Measurements from ENCODE around the gene ELOVL1.
A peak's percentile ranks its signal among the peaks of the same experiment; 100 is the strongest.
"Not testable (repeated sequence)": the region's sequence is repeated elsewhere in the genome, so short reads cannot be mapped to it uniquely, and the experiment has no call there.

Gene ELOVL1

GRCh38 chr1:43367904-43368645 is at the start of gene ELOVL1:
TSS of gene ELOVL1 (minus strand) at chr1:43368011. CDS start at chr1:43365609, 2,402 bp downstream.
- H3K4me3 ChIP-seq (ENCODE audit: low read length), result peak within 1 kb of the TSS; percentile 95
- H3K9ac ChIP-seq (ENCODE audit: low read length), result peak within 1 kb of the TSS; percentile 97
- no peaks in the 10 kb centered on the region for H3K9me3 ChIP-seq (ENCODE audit: control insufficient read depth, low read length)
- peaks cover 33% of the 10 kb centered on the region for H3K4me1 ChIP-seq (ENCODE audit: control insufficient read depth, insufficient read depth, low read length)
- no peaks in the 10 kb centered on the region for H3K27me3 ChIP-seq (replicated peaks; ENCODE audit: control insufficient read depth, insufficient read depth, low read length)
- DNase-seq (ENCODE audit: low read depth), result peak; percentile 91
- peaks cover 27% of the 10 kb centered on the region for H3K36me3 ChIP-seq (ENCODE audit: control insufficient read depth, insufficient read depth, low read length, severe bottlenecking)

GRCh38 chr1:43415901-43416300 is 48.1 kb upstream of the ELOVL1 start:
- Histone ChIP-seq H3K9me3 (ENCODE audit: control insufficient read depth, low read length) (no peaks in the 10 kb centered on the region), H3K36me3 (ENCODE audit: control insufficient read depth, insufficient read depth, low read length, severe bottlenecking) (peaks cover 70% of the 10 kb centered on the region), H3K9ac (ENCODE audit: low read length) (peak overlapping the region; percentile 7), H3K4me3 (ENCODE audit: low read length) (no peak overlapping the region), H3K4me1 (ENCODE audit: control insufficient read depth, insufficient read depth, low read length) (no peaks in the 10 kb centered on the region), H3K27me3 (replicated peaks; ENCODE audit: control insufficient read depth, insufficient read depth, low read length) (no peaks in the 10 kb centered on the region)
- no peak for DNase-seq (ENCODE audit: low read depth)

- no peak overlapping the region for H3K4me3 ChIP-seq (ENCODE audit: low read length)
Observed at GRCh38 chr1:43414634-43415223, 46.9 kb upstream of the ELOVL1 start.

GRCh38 chr1:43413426-43413825 is 45.6 kb upstream of the ELOVL1 start:
- H3K4me1 ChIP-seq (ENCODE audit: control insufficient read depth, insufficient read depth, low read length); H3K9ac ChIP-seq (ENCODE audit: low read length); H3K9me3 ChIP-seq (ENCODE audit: control insufficient read depth, low read length); H3K27me3 ChIP-seq (replicated peaks; ENCODE audit: control insufficient read depth, insufficient read depth, low read length); H3K4me3 ChIP-seq (ENCODE audit: low read length); DNase-seq (ENCODE audit: low read depth): not testable (repeated sequence)
- peaks cover 67% of the 10 kb centered on the region for H3K36me3 ChIP-seq (ENCODE audit: control insufficient read depth, insufficient read depth, low read length, severe bottlenecking)

More at GRCh38 chr1:43414634-43415223, 46.9 kb upstream of the ELOVL1 start:
- peak; percentile 74 for DNase-seq (ENCODE audit: low read depth)
- H3K27me3 ChIP-seq (replicated peaks; ENCODE audit: control insufficient read depth, insufficient read depth, low read length), result no peaks in the 10 kb centered on the region
- H3K9ac ChIP-seq (ENCODE audit: low read length), result no peak overlapping the region
- H3K36me3 ChIP-seq (ENCODE audit: control insufficient read depth, insufficient read depth, low read length, severe bottlenecking), result peaks cover 67% of the 10 kb centered on the region
- no peaks in the 10 kb centered on the region for H3K9me3 ChIP-seq (ENCODE audit: control insufficient read depth, low read length)
- H3K4me1 ChIP-seq (ENCODE audit: control insufficient read depth, insufficient read depth, low read length), result no peaks in the 10 kb centered on the region

GRCh38 chr1:43410571-43410970 is 42.8 kb upstream of the ELOVL1 start:
- H3K4me3 ChIP-seq (ENCODE audit: low read length), result no peak overlapping the region
- H3K9me3 ChIP-seq (ENCODE audit: control insufficient read depth, low read length), result no peaks in the 10 kb centered on the region
- no peak overlapping the region for H3K9ac ChIP-seq (ENCODE audit: low read length)
- peaks cover 1% of the 10 kb centered on the region for H3K4me1 ChIP-seq (ENCODE audit: control insufficient read depth, insufficient read depth, low read length)
- no peak for DNase-seq (ENCODE audit: low read depth)
- no peaks in the 10 kb centered on the region for H3K27me3 ChIP-seq (replicated peaks; ENCODE audit: control insufficient read depth, insufficient read depth, low read length)
- H3K36me3 ChIP-seq (ENCODE audit: control insufficient read depth, insufficient read depth, low read length, severe bottlenecking), result peaks cover 64% of the 10 kb centered on the region

GRCh38 chr1:43405876-43406234 is 38.0 kb upstream of the ELOVL1 start:
- no peaks in the 10 kb centered on the region for H3K27me3 ChIP-seq (replicated peaks; ENCODE audit: control insufficient read depth, insufficient read depth, low read length)
- peaks cover 76% of the 10 kb centered on the region for H3K36me3 ChIP-seq (ENCODE audit: control insufficient read depth, insufficient read depth, low read length, severe bottlenecking)
- peaks cover 6% of the 10 kb centered on the region for H3K4me1 ChIP-seq (ENCODE audit: control insufficient read depth, insufficient read depth, low read length)
- H3K9me3 ChIP-seq (ENCODE audit: control insufficient read depth, low read length), result no peaks in the 10 kb centered on the region
- no peak overlapping the region for H3K9ac ChIP-seq (ENCODE audit: low read length)
- H3K4me3 ChIP-seq (ENCODE audit: low read length), result no peak overlapping the region
- no peak for DNase-seq (ENCODE audit: low read depth)

- peaks cover 71% of the 10 kb centered on the region for H3K36me3 ChIP-seq (ENCODE audit: control insufficient read depth, insufficient read depth, low read length, severe bottlenecking)
- H3K4me1 ChIP-seq (ENCODE audit: control insufficient read depth, insufficient read depth, low read length), result peaks cover 6% of the 10 kb centered on the region
- H3K4me3 ChIP-seq (ENCODE audit: low read length), result no peak overlapping the region
- H3K27me3 ChIP-seq (replicated peaks; ENCODE audit: control insufficient read depth, insufficient read depth, low read length), result no peaks in the 10 kb centered on the region
- DNase-seq (ENCODE audit: low read depth), result no peak
- H3K9ac ChIP-seq (ENCODE audit: low read length), result no peak overlapping the region
- no peaks in the 10 kb centered on the region for H3K9me3 ChIP-seq (ENCODE audit: control insufficient read depth, low read length)
Observed at GRCh38 chr1:43405219-43405875, 37.5 kb upstream of the ELOVL1 start.

- Histone ChIP-seq H3K4me3 (ENCODE audit: low read length) (no peak overlapping the region), H3K9me3 (ENCODE audit: control insufficient read depth, low read length) (no peaks in the 10 kb centered on the region), H3K27me3 (replicated peaks; ENCODE audit: control insufficient read depth, insufficient read depth, low read length) (no peaks in the 10 kb centered on the region), H3K36me3 (ENCODE audit: control insufficient read depth, insufficient read depth, low read length, severe bottlenecking) (peaks cover 63% of the 10 kb centered on the region), H3K9ac (ENCODE audit: low read length) (no peak overlapping the region), H3K4me1 (ENCODE audit: control insufficient read depth, insufficient read depth, low read length) (peaks cover 6% of the 10 kb centered on the region)
- no peak for DNase-seq (ENCODE audit: low read depth)
Observed at GRCh38 chr1:43404353-43404752, 36.5 kb upstream of the ELOVL1 start.

- H3K4me3 ChIP-seq (ENCODE audit: low read length), result no peak overlapping the region
- H3K27me3 ChIP-seq (replicated peaks; ENCODE audit: control insufficient read depth, insufficient read depth, low read length), result no peaks in the 10 kb centered on the region
- no peak overlapping the region for H3K9ac ChIP-seq (ENCODE audit: low read length)
- no peaks in the 10 kb centered on the region for H3K9me3 ChIP-seq (ENCODE audit: control insufficient read depth, low read length)
- H3K36me3 ChIP-seq (ENCODE audit: control insufficient read depth, insufficient read depth, low read length, severe bottlenecking), result peaks cover 45% of the 10 kb centered on the region
- peaks cover 6% of the 10 kb centered on the region for H3K4me1 ChIP-seq (ENCODE audit: control insufficient read depth, insufficient read depth, low read length)
- no peak for DNase-seq (ENCODE audit: low read depth)
Observed at GRCh38 chr1:43402089-43402865, 34.5 kb upstream of the ELOVL1 start.

GRCh38 chr1:43400441-43400840 is 32.6 kb upstream of the ELOVL1 start:
- not testable (repeated sequence) for DNase-seq (ENCODE audit: low read depth); H3K9me3 ChIP-seq (ENCODE audit: control insufficient read depth, low read length)

GRCh38 chr1:43398227-43398626 is 30.4 kb upstream of the ELOVL1 start:
- DNase-seq (ENCODE audit: low read depth), result no peak
- Histone ChIP-seq H3K9me3 (ENCODE audit: control insufficient read depth, low read length) (no peaks in the 10 kb centered on the region), H3K36me3 (ENCODE audit: control insufficient read depth, insufficient read depth, low read length, severe bottlenecking) (peaks cover 26% of the 10 kb centered on the region), H3K4me3 (ENCODE audit: low read length) (no peak overlapping the region), H3K27me3 (replicated peaks; ENCODE audit: control insufficient read depth, insufficient read depth, low read length) (no peaks in the 10 kb centered on the region), H3K4me1 (ENCODE audit: control insufficient read depth, insufficient read depth, low read length) (no peaks in the 10 kb centered on the region), H3K9ac (ENCODE audit: low read length) (no peak overlapping the region)

More at GRCh38 chr1:43400441-43400840, 32.6 kb upstream of the ELOVL1 start:
- H3K36me3 ChIP-seq (ENCODE audit: control insufficient read depth, insufficient read depth, low read length, severe bottlenecking), result peaks cover 44% of the 10 kb centered on the region
- H3K27me3 ChIP-seq (replicated peaks; ENCODE audit: control insufficient read depth, insufficient read depth, low read length); H3K4me1 ChIP-seq (ENCODE audit: control insufficient read depth, insufficient read depth, low read length); H3K9ac ChIP-seq (ENCODE audit: low read length); H3K4me3 ChIP-seq (ENCODE audit: low read length): not testable (repeated sequence)

Data from adipocyte (in vitro differentiated cells).